ENCODE results near the gene TRPT1. TPM values are rescaled to one million over a fixed set of nuclear protein-coding genes. Genes with fewer than 3 reads are reported as not detected.
A peak's percentile ranks its signal among the peaks of the same experiment; 100 is the strongest.

The TRPT1 gene
- total RNA-seq, 2 donors from 2014 or later = 56.3 to 75.2 TPM

- Histone ChIP-seq H3K27me3 (no peaks in the 10 kb centered on the region), H3K4me3 (no peak overlapping the region), H3K4me1 (no peaks in the 10 kb centered on the region), H3K27ac (no peak overlapping the region), H3K9me3 (no peaks in the 10 kb centered on the region), H3K36me3 (replicated peaks in 1 of 2; ENCODE audit: insufficient read depth in 1 of 2, low read depth in 2 of 2) (peaks cover 5 to 49% of the 10 kb centered on the region in 2 donors)
- intact Hi-C loops (cut with DNase I) = no loop called here
- WGBS, 2 donors = 78 to 85% methylated on average over 3 to 9 of the region's 9 CpGs
- no peak for ATAC-seq
- TF ChIP-seq POLR2A (IDR thresholded peaks at IDR 0.05) (no peak), CTCF (IDR thresholded peaks at IDR 0.05) (no peak)
- DNase-seq = no peak
These were observed 29.4 kb downstream of the TRPT1 start for GRCh38 chr11:64196626-64197025.

GRCh38 chr11:64192434-64192833, 33.6 kb downstream of the TRPT1 start:
- 85 to 90% methylated on average over 5 of the region's 5 CpGs for WGBS, 2 donors
- no peak for ATAC-seq
- Histone ChIP-seq H3K4me1 (peaks cover 9% of the 10 kb centered on the region), H3K36me3 (replicated peaks in 1 of 2; ENCODE audit: insufficient read depth in 1 of 2, low read depth in 2 of 2) (peaks cover 5 to 33% of the 10 kb centered on the region in 2 donors), H3K9me3 (no peaks in the 10 kb centered on the region), H3K4me3 (no peak overlapping the region), H3K27ac (no peak overlapping the region), H3K27me3 (no peaks in the 10 kb centered on the region)
- DNase-seq = no peak
- no peak for TF ChIP-seq CTCF (IDR thresholded peaks at IDR 0.05)
- no peak for TF ChIP-seq POLR2A (IDR thresholded peaks at IDR 0.05)
- intact Hi-C loops (cut with DNase I) = no loop called here

- intact Hi-C loops (cut with DNase I) = no loop called here
- no peaks in the 10 kb centered on the region for H3K9me3 ChIP-seq
- TF ChIP-seq CTCF (IDR thresholded peaks at IDR 0.05) (no peak), POLR2A (IDR thresholded peaks at IDR 0.05) (no peak)
- H3K4me3 ChIP-seq = peak overlapping the region; percentile 64 to 69
- H3K4me1 ChIP-seq = peaks cover 47% of the 10 kb centered on the region
- H3K36me3 ChIP-seq (replicated peaks in 1 of 2; ENCODE audit: insufficient read depth in 1 of 2, low read depth in 2 of 2) = no peaks in the 10 kb centered on the region
- H3K27me3 ChIP-seq = no peaks in the 10 kb centered on the region
- WGBS, 2 donors = 0 to 3% methylated on average over 19 to 39 of the region's 48 CpGs
- H3K27ac ChIP-seq = no peak overlapping the region
- peak in 3 of 4 donors; percentile 30 to 58 (median 57) for DNase-seq
- no peak for ATAC-seq
These were observed 39.4 kb downstream of the TRPT1 start for GRCh38 chr11:64186492-64187165.

- DNase-seq = peak; percentile 98 to 100 (median 99)
- H3K9me3 ChIP-seq = no peaks in the 10 kb centered on the region
- H3K4me3 ChIP-seq = peak within 1 kb of the TSS; percentile 64 to 69
- 0 to 2% methylated on average over 17 to 61 of the region's 74 CpGs for WGBS, 2 donors
- peak; percentile 87 for ATAC-seq
- H3K36me3 ChIP-seq (replicated peaks in 1 of 2; ENCODE audit: insufficient read depth in 1 of 2, low read depth in 2 of 2) = no peaks in the 10 kb centered on the region
- H3K27me3 ChIP-seq = no peaks in the 10 kb centered on the region
- H3K27ac ChIP-seq = peak within 1 kb of the TSS; percentile 90 to 98 (median 94)
- peaks cover 50% of the 10 kb centered on the region for H3K4me1 ChIP-seq
- intact Hi-C loops (cut with DNase I) = no loop called here
- TF ChIP-seq CTCF (IDR thresholded peaks at IDR 0.05) = peak in 5 of 7 experiments; percentile 13 to 63 (median 51)
- no peak for TF ChIP-seq POLR2A (IDR thresholded peaks at IDR 0.05)
These were observed 40.1 kb downstream of the TRPT1 start, which contains the start of gene STIP1 for GRCh38 chr11:64185693-64186491. STIP1 (plus strand) TSS chr11:64186171; CDS start chr11:64186262, 91 bp downstream.
